Fibroblast of the aortic adventitia (primary cell): ENCODE data around the gene DAPK1. TPM values are rescaled to one million over a fixed set of nuclear protein-coding genes. Genes with fewer than 3 reads are reported as not detected.

Experiments
- DNase-seq: peaks from one replicate; pipeline ENCODE4 v3.0.0-alpha.2; 2010; ENCODE audit warnings: low read depth
- H3K4me3 ChIP-seq: 2 replicates; pipeline ENCODE4 v1.5.1; 2011; ENCODE audit warnings: low read depth, mild to moderate bottlenecking, control low read depth, low read length, moderate library complexity
- CTCF ChIP-seq: IDR thresholded peaks from 2 replicates; pipeline ENCODE4 v1.5.1; 2011; ENCODE audit warnings: mild to moderate bottlenecking, low read length, control low read depth, inconsistent platforms; ENCODE audit not compliant: insufficient read depth
- total RNA-seq: library from RNA; depleted of rRNA; stranded (reverse); fragments of >200 nt; gene quantifications from 2 replicates; pipeline ENCODE4 v1.2.3, GENCODE V29; 2012; ENCODE audit warnings: low replicate concordance

The DAPK1 gene
- total RNA-seq, 1 donor, result 30.9 TPM

- no peak for TF ChIP-seq CTCF
- DNase-seq, result no peak
These were observed 24.2 kb downstream of the DAPK1 start for GRCh38 chr9:87521834-87522233.

GRCh38 chr9:87524061-87524460 is 26.4 kb downstream of the DAPK1 start:
- DNase-seq, result no peak
- no peak overlapping the region for H3K4me3 ChIP-seq
- no peak for TF ChIP-seq CTCF

More at GRCh38 chr9:87521834-87522233, 24.2 kb downstream of the DAPK1 start:
- no peak overlapping the region for H3K4me3 ChIP-seq

GRCh38 chr9:87525546-87526303 is 28.1 kb downstream of the DAPK1 start:
- DNase-seq, result no peak
- TF ChIP-seq CTCF, result no peak

GRCh38 chr9:87527211-87527916 is 29.7 kb downstream of the DAPK1 start:
- TF ChIP-seq CTCF, result no peak
- no peak for DNase-seq

More at GRCh38 chr9:87525546-87526303, 28.1 kb downstream of the DAPK1 start:
- H3K4me3 ChIP-seq, result no peak overlapping the region

GRCh38 chr9:87528969-87529368 is 31.3 kb downstream of the DAPK1 start:
- TF ChIP-seq CTCF, result no peak
- no peak for DNase-seq
- H3K4me3 ChIP-seq, result no peak overlapping the region

More at GRCh38 chr9:87527211-87527916, 29.7 kb downstream of the DAPK1 start:
- H3K4me3 ChIP-seq, result no peak overlapping the region

GRCh38 chr9:87529671-87530070 is 32.0 kb downstream of the DAPK1 start:
- no peak overlapping the region for H3K4me3 ChIP-seq
- TF ChIP-seq CTCF, result no peak
- DNase-seq, result no peak
